ENCODE results near the gene PRDM16. TPM values are rescaled to one million over a fixed set of nuclear protein-coding genes. Genes with fewer than 3 reads are reported as not detected.

PRDM16 gene
- polyA plus RNA-seq, 1 donor (not counting 4 experiments of a cell fraction or from before 2014, with no cell fraction given) = 0.05 TPM

DNA sequence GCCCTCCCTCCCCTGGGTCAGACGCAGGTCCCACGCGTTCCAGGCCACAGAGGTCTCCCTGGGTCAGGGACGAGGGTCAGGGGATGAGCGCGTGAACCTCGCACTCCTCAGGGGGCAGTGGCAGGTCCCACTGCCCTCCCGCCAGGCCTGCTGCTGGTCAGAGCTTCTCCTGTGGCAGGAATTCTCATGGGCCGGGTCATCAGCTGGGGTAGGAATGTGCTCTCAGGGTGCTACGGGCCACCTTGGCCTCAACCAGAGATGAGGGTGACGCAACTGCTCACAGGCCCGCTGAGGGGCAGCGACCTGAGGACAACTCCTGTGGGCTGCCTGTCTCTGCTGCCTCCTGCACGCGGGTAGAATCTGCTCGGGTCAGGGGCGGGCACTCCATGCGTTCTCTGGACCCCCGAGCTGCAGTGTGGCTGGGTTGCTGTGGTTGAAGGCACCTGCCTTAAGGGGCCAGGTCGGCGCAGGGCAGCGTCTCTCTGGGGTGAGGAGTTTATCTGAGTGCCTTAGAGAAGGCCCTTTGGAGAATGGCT is 128.8 kb downstream of the PRDM16 start:
- dilution Hi-C loops (cut with MboI; ENCODE audit: extremely low pct_ligation_motif_present, low sequenced_read_pairs) = no loop called here

DNA sequence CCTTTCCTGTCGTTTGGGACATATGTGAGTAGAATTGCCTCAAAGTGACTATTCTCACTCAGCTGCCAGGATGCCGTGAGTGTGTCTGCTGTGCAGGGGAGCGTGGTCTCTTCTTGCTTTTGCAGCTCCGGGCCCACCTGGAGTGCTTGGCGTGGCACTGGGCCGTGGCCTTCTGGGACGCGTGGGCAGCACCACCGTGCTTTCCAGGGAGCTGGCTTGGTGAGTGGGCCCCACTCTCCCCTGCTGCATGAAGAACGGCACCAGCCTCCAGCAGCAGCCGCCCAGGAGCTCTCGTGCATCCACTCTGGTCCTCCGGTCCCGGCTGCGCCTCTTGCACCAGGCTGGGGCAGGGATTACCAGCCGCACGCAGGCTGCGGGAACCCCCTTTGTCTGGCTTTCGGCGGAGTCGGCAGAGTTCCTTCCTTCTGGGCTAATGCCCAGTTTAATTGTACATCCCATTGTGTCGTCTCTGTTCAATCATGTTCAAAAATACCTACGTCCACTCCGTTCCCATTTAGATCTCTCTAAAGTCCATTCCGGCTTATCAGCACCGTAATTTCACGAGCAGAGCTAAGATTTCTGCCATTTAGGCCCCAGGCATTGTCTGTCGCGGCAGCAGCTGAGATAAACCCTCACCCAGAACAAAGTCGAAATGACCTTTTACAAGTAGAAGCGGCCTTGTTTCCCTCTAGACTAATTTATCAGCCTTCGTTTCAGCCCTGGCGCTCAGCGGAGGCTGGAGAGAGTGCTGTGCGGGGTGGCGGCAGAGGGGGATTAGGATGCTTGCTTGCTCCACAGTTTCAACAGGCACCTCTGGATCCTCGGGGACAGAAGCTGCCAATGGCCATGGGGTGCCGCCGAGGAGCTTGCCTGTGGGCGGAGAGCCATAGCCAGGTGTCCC is 129.6 kb downstream of the PRDM16 start:
- H3K4me1 ChIP-seq (ENCODE audit: control insufficient read depth, extremely low read depth, insufficient read depth, low read length) = no peaks in the 10 kb centered on the region
- no peak for FAIRE-seq
- no peak overlapping the region for H2AFZ ChIP-seq (ENCODE audit: control insufficient read depth, low read length)
- H4K20me1 ChIP-seq (ENCODE audit: control insufficient read depth, extremely low read depth, insufficient read depth, low read length) = no peaks in the 10 kb centered on the region
- no peak for TF ChIP-seq EZH2 (IDR thresholded peaks at IDR 0.05; ENCODE audit: low read length)
- TF ChIP-seq, protein P1, sequence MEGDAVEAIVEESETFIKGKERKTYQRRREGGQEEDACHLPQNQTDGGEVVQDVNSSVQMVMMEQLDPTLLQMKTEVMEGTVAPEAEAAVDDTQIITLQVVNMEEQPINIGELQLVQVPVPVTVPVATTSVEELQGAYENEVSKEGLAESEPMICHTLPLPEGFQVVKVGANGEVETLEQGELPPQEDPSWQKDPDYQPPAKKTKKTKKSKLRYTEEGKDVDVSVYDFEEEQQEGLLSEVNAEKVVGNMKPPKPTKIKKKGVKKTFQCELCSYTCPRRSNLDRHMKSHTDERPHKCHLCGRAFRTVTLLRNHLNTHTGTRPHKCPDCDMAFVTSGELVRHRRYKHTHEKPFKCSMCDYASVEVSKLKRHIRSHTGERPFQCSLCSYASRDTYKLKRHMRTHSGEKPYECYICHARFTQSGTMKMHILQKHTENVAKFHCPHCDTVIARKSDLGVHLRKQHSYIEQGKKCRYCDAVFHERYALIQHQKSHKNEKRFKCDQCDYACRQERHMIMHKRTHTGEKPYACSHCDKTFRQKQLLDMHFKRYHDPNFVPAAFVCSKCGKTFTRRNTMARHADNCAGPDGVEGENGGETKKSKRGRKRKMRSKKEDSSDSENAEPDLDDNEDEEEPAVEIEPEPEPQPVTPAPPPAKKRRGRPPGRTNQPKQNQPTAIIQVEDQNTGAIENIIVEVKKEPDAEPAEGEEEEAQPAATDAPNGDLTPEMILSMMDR (optimal IDR thresholded peaks at IDR 0.05 in 1 of 3, IDR thresholded peaks at IDR 0.05 in 1 of 3, conservative IDR thresholded peaks at IDR 0.05 in 1 of 3; ENCODE audit: extremely low read depth in 1 of 3, insufficient read depth in 2 of 3, low read length in 3 of 3) = no peak
- no peak overlapping the region for H3K27ac ChIP-seq (ENCODE audit: control insufficient read depth, insufficient read depth, low read length)
- dilution Hi-C loops (cut with MboI; ENCODE audit: extremely low pct_ligation_motif_present, low sequenced_read_pairs) = no loop called here
- no peak for DNase-seq (ENCODE audit: low read depth, low spot score)
- no peaks in the 10 kb centered on the region for H3K9me1 ChIP-seq (ENCODE audit: control insufficient read depth, extremely low read depth, insufficient read depth, low read length)
- H3K9me3 ChIP-seq (ENCODE audit: control insufficient read depth, low read depth, low read length) = peaks cover 4% of the 10 kb centered on the region
- no peaks in the 10 kb centered on the region for H3K36me3 ChIP-seq (ENCODE audit: control insufficient read depth in 2 of 2, extremely low read depth in 1 of 2, insufficient read depth in 2 of 2, low read length in 2 of 2)
- H3K9ac ChIP-seq (ENCODE audit: control insufficient read depth, extremely low read depth, insufficient read depth, low read length) = no peak overlapping the region
- H3K4me3 ChIP-seq (ENCODE audit: control insufficient read depth in 2 of 3, extremely low read depth in 1 of 3, insufficient read depth in 2 of 3, low read depth in 1 of 3, low read length in 3 of 3) = no peak overlapping the region
- H3K4me2 ChIP-seq (ENCODE audit: control insufficient read depth, extremely low read depth, insufficient read depth, low read depth, low read length) = no peak overlapping the region
- no peaks in the 10 kb centered on the region for H3K27me3 ChIP-seq (ENCODE audit: control insufficient read depth, extremely low read depth, insufficient read depth, low read length)
- H3K79me2 ChIP-seq (ENCODE audit: control insufficient read depth, insufficient read depth, low read length) = no peaks in the 10 kb centered on the region

More for the DNA sequence above, 128.8 kb downstream of the PRDM16 start:
- H4K20me1 ChIP-seq (ENCODE audit: control insufficient read depth, extremely low read depth, insufficient read depth, low read length) = no peaks in the 10 kb centered on the region
- TF ChIP-seq, protein P1 (optimal IDR thresholded peaks at IDR 0.05 in 1 of 3, IDR thresholded peaks at IDR 0.05 in 1 of 3, conservative IDR thresholded peaks at IDR 0.05 in 1 of 3; ENCODE audit: extremely low read depth in 1 of 3, insufficient read depth in 2 of 3, low read length in 3 of 3) = no peak
- TF ChIP-seq EZH2 (IDR thresholded peaks at IDR 0.05; ENCODE audit: low read length) = no peak
- H3K27ac ChIP-seq (ENCODE audit: control insufficient read depth, insufficient read depth, low read length) = no peak overlapping the region
- no peaks in the 10 kb centered on the region for H3K9me1 ChIP-seq (ENCODE audit: control insufficient read depth, extremely low read depth, insufficient read depth, low read length)
- H3K4me2 ChIP-seq (ENCODE audit: control insufficient read depth, extremely low read depth, insufficient read depth, low read depth, low read length) = no peak overlapping the region
- H3K79me2 ChIP-seq (ENCODE audit: control insufficient read depth, insufficient read depth, low read length) = no peaks in the 10 kb centered on the region
- FAIRE-seq = no peak
- H3K27me3 ChIP-seq (ENCODE audit: control insufficient read depth, extremely low read depth, insufficient read depth, low read length) = no peaks in the 10 kb centered on the region
- no peak overlapping the region for H2AFZ ChIP-seq (ENCODE audit: control insufficient read depth, low read length)
- no peaks in the 10 kb centered on the region for H3K36me3 ChIP-seq (ENCODE audit: control insufficient read depth in 2 of 2, extremely low read depth in 1 of 2, insufficient read depth in 2 of 2, low read length in 2 of 2)
- no peak overlapping the region for H3K4me3 ChIP-seq (ENCODE audit: control insufficient read depth in 2 of 3, extremely low read depth in 1 of 3, insufficient read depth in 2 of 3, low read depth in 1 of 3, low read length in 3 of 3)
- no peak for DNase-seq (ENCODE audit: low read depth, low spot score)
- H3K9ac ChIP-seq (ENCODE audit: control insufficient read depth, extremely low read depth, insufficient read depth, low read length) = no peak overlapping the region
- H3K9me3 ChIP-seq (ENCODE audit: control insufficient read depth, low read depth, low read length) = peaks cover 4% of the 10 kb centered on the region
- no peaks in the 10 kb centered on the region for H3K4me1 ChIP-seq (ENCODE audit: control insufficient read depth, extremely low read depth, insufficient read depth, low read length)
